Brain microvascular endothelial cell (primary cell): ENCODE measurements around the gene LNPK.

Experiments
- DNase-seq: peaks from one replicate; pipeline ENCODE4 v3.0.0-alpha.2; 2020
- H3K27ac ChIP-seq: fragments of 250-450 bp; sonication (Bioruptor Pico); 2 replicates; pipeline ENCODE4 v1.5.1; 2020; ENCODE audit warnings: mild to moderate bottlenecking, moderate library complexity
- H3K27me3 ChIP-seq: fragments of 250-450 bp; sonication (Bioruptor Pico); replicated peaks from 2 replicates; pipeline ENCODE4 v1.5.1; 2020; ENCODE audit warnings: mild to moderate bottlenecking
- H3K36me3 ChIP-seq: fragments of 250-450 bp; sonication (Bioruptor Pico); replicated peaks from 2 replicates; pipeline ENCODE4 v1.5.1; 2020; ENCODE audit warnings: mild to moderate bottlenecking
- H3K4me3 ChIP-seq: 2 replicates; pipeline ENCODE4 v1.5.1; 2011; ENCODE audit warnings: low read depth, mild to moderate bottlenecking, control low read depth, low read length, moderate library complexity
- CTCF ChIP-seq: IDR thresholded peaks from 2 replicates; pipeline ENCODE4 v1.5.1; 2011; ENCODE audit warnings: low read depth, mild to moderate bottlenecking, moderate library complexity, low read length, control low read depth, inconsistent platforms; ENCODE audit errors: missing control alignments
- in situ Hi-C: cut with HindIII; loops from 2 replicates; pipeline ENCODE4 v1.10.0; 2017; ENCODE audit warnings: low sequenced_read_pairs, low pct_ligation_motif_present

LNPK gene

GRCh38 chr2:175948191-175948590, 53.9 kb downstream of the LNPK start:
- in situ Hi-C loops: no loop called here
- Histone ChIP-seq H3K4me3 (no peak overlapping the region), H3K36me3 (no peaks in the 10 kb centered on the region), H3K27ac (no peak overlapping the region), H3K27me3 (no peaks in the 10 kb centered on the region)
- no peak for TF ChIP-seq CTCF
- DNase-seq: no peak

GRCh38 chr2:175947073-175947472, 55.0 kb downstream of the LNPK start:
- Histone ChIP-seq H3K4me3 (no peak overlapping the region), H3K27ac (no peak overlapping the region), H3K27me3 (no peaks in the 10 kb centered on the region), H3K36me3 (no peaks in the 10 kb centered on the region)
- in situ Hi-C loops: no loop called here
- TF ChIP-seq CTCF: no peak
- no peak for DNase-seq

- in situ Hi-C loops: no loop called here
- H3K36me3 ChIP-seq: peaks cover 3% of the 10 kb centered on the region
- no peak for DNase-seq
- TF ChIP-seq CTCF: no peak
- H3K27ac ChIP-seq: no peak overlapping the region
- no peaks in the 10 kb centered on the region for H3K27me3 ChIP-seq
- H3K4me3 ChIP-seq: no peak overlapping the region
Measured at GRCh38 chr2:175941699-175942098, 60.4 kb downstream of the LNPK start.

GRCh38 chr2:175937216-175937615, 64.9 kb downstream of the LNPK start:
- no peak for DNase-seq
- no peaks in the 10 kb centered on the region for H3K27me3 ChIP-seq
- H3K27ac ChIP-seq: no peak overlapping the region
- TF ChIP-seq CTCF: no peak
- peaks cover 3% of the 10 kb centered on the region for H3K36me3 ChIP-seq
- in situ Hi-C loops: no loop called here
- H3K4me3 ChIP-seq: no peak overlapping the region

GRCh38 chr2:175935289-175936181, 66.5 kb downstream of the LNPK start:
- no peak for TF ChIP-seq CTCF
- no peak overlapping the region for H3K27ac ChIP-seq
- H3K36me3 ChIP-seq: peaks cover 3% of the 10 kb centered on the region
- DNase-seq: no peak
- no peak overlapping the region for H3K4me3 ChIP-seq
- H3K27me3 ChIP-seq: no peaks in the 10 kb centered on the region
- in situ Hi-C loops: no loop called here
